A549 (cell line): ENCODE results near the gene KIF16B. TPM values are rescaled to one million over a fixed set of nuclear protein-coding genes. Genes with fewer than 3 reads are reported as not detected.

Source experiments
- ATAC-seq, 2 experiments: fragments of 200-7000 bp in 1 of 2; fragments of >200 bp in 1 of 2; cut with Nextera tagmentation in 1 of 2; cut with Tn5 transposase in 1 of 2; 3 replicates each; pipeline versions ENCODE4 v1.8.0 to v1.9.1; 2018 to 2020; ENCODE audit warnings: mild to moderate bottlenecking in 1 of 2, moderate library complexity in 1 of 2
- CTCF ChIA-PET: fragments of 300-600 bp; sonication (Branson Sonifier 250); formaldehyde crosslinking; extraction: SDS; loops from one replicate; lab custom pipeline; 2021; ENCODE audit warnings: antibody characterized with exemption, inconsistent platforms; lab: Yijun Ruan, JAX
- POLR2A ChIA-PET: fragments of 350-600 bp; formaldehyde crosslinking; extraction: SDS; loops from one replicate; lab custom pipeline; 2021; ENCODE audit warnings: antibody characterized with exemption, inconsistent platforms; lab: Yijun Ruan, JAX
- DNase-seq, 2 experiments: peaks; one replicate each; pipeline versions ENCODE4 v3.0.0 to v3.0.0-alpha.2; 2011 to 2016; ENCODE audit warnings: low read depth in 1 of 2, low spot score in 1 of 2
- FAIRE-seq: peaks from 2 replicates; lab custom pipeline; 2011; peaks lifted over from hg19 to GRCh38; lab: Jason Lieb, UNC
- H3K27ac ChIP-seq, 2 experiments: fragments of >200 bp; sonication (Bioruptor Twin); formaldehyde crosslinking; 3 replicates each; pipeline ENCODE4 v1.5.1; 2016 to 2017
- H3K4me1 ChIP-seq: fragments of >200 bp; sonication (Bioruptor Twin); formaldehyde crosslinking; 3 replicates; pipeline ENCODE4 v1.6.1; 2016
- H3K4me2 ChIP-seq: fragments of >200 bp; sonication (Bioruptor Twin); formaldehyde crosslinking; 3 replicates; pipeline ENCODE4 v1.6.1; 2016
- H3K4me3 ChIP-seq: fragments of >200 bp; sonication (Bioruptor Twin); formaldehyde crosslinking; 3 replicates; pipeline ENCODE4 v1.5.1; 2016
- H3K9me3 ChIP-seq: fragments of >200 bp; sonication (Bioruptor Twin); formaldehyde crosslinking; 3 replicates; pipeline ENCODE4 v1.6.1; 2016
- BHLHE40 ChIP-seq: IDR thresholded peaks from 2 replicates; pipeline ENCODE4 v1.6.1; 2012; ENCODE audit warnings: low read depth, low read length, inconsistent platforms
- CBX2 ChIP-seq: fragments of 200-600 bp; sonication (generic); IDR thresholded peaks from 2 replicates; pipeline ENCODE4 v1.6.1; 2016; ENCODE audit warnings: low read depth, mild to moderate bottlenecking, borderline replicate concordance
- CEBPB ChIP-seq, 2 experiments: fragments of >200 bp in 1 of 2; sonication (Bioruptor Twin) in 1 of 2; formaldehyde crosslinking in 1 of 2; IDR thresholded peaks; 2 replicates each; pipeline ENCODE4 v1.6.1; 2012 to 2016
- CHD2 ChIP-seq: fragments of 150-350 bp; IDR thresholded peaks from 2 replicates; pipeline ENCODE4 v1.6.1; 2014; ENCODE audit warnings: low read length; ENCODE audit not compliant: partially characterized antibody
- EHMT2 ChIP-seq: fragments of 200-600 bp; sonication (generic); IDR thresholded peaks from 2 replicates; pipeline ENCODE4 v1.6.1; 2016; ENCODE audit warnings: antibody characterized with exemption, low read depth, mild to moderate bottlenecking, moderate library complexity
- ESRRA ChIP-seq: fragments of 150-350 bp; IDR thresholded peaks from 2 replicates; pipeline ENCODE4 v1.6.1; 2014; ENCODE audit warnings: mild to moderate bottlenecking, low read length, borderline replicate concordance
- FOSB ChIP-seq: fragments of 250-450 bp; sonication (Bioruptor Pico); IDR thresholded peaks from 2 replicates; pipeline ENCODE4 v1.5.0; 2020; ENCODE audit warnings: mild to moderate bottlenecking, moderate library complexity
- FOSL2 ChIP-seq, 2 experiments: fragments of 450-650 bp in 1 of 2; fragments of >200 bp in 1 of 2; sonication (Bioruptor Twin) in 1 of 2; formaldehyde crosslinking; IDR thresholded peaks; 2 replicates each; pipeline versions ENCODE4 v1.5.0 to v1.6.1; 2016 to 2020; ENCODE audit warnings: mild to moderate bottlenecking in 1 of 2, moderate library complexity in 1 of 2
- FOXS1 ChIP-seq: fragments of 250-450 bp; sonication (Bioruptor Pico); IDR thresholded peaks from 2 replicates; pipeline ENCODE4 v1.5.0; 2020; ENCODE audit warnings: mild to moderate bottlenecking, moderate library complexity
- GATA3 ChIP-seq: IDR thresholded peaks from 2 replicates; pipeline ENCODE4 v1.6.1; 2012; ENCODE audit warnings: borderline replicate concordance
- HDAC2 ChIP-seq: fragments of 200-600 bp; sonication (generic); IDR thresholded peaks from 2 replicates; pipeline ENCODE4 v1.6.1; 2016
- HES2 ChIP-seq: fragments of >200 bp; sonication (Bioruptor Twin); formaldehyde crosslinking; IDR thresholded peaks from 2 replicates; pipeline ENCODE4 v1.6.1; 2016
- HEYL ChIP-seq: fragments of 250-450 bp; sonication (Bioruptor Pico); IDR thresholded peaks from 2 replicates; pipeline ENCODE4 v1.8.0; 2021; ENCODE audit warnings: mild to moderate bottlenecking, moderate library complexity
- HMGXB4 ChIP-seq: fragments of 250-450 bp; sonication (Bioruptor Pico); IDR thresholded peaks from 2 replicates; pipeline ENCODE4 v1.5.0; 2021; ENCODE audit warnings: mild to moderate bottlenecking, moderate library complexity, borderline replicate concordance
- HOXB5 ChIP-seq: fragments of 250-450 bp; sonication (Bioruptor Pico); IDR thresholded peaks from 2 replicates; pipeline ENCODE4 v1.5.0; 2020; ENCODE audit warnings: mild to moderate bottlenecking, moderate library complexity
- KDM1A ChIP-seq: fragments of 200-600 bp; sonication (generic); IDR thresholded peaks from 2 replicates; pipeline ENCODE4 v1.6.1; 2016; ENCODE audit warnings: low read depth, mild to moderate bottlenecking
- MAFK ChIP-seq: fragments of 450-650 bp; IDR thresholded peaks from 2 replicates; pipeline ENCODE4 v1.6.1; 2014; ENCODE audit not compliant: partially characterized antibody
- MAX ChIP-seq: IDR thresholded peaks from 2 replicates; pipeline ENCODE4 v1.6.1; 2012
- MAZ ChIP-seq: fragments of 150-350 bp; IDR thresholded peaks from 2 replicates; pipeline ENCODE4 v1.6.1; 2014; ENCODE audit warnings: antibody characterized with exemption, low read depth, low read length, borderline replicate concordance
- NFE2L2 ChIP-seq: fragments of 150-350 bp; conservative IDR thresholded peaks from 2 replicates; pipeline ENCODE4 v1.6.1; 2014; ENCODE audit warnings: low read length
- PHF8 ChIP-seq: fragments of 200-600 bp; sonication (generic); IDR thresholded peaks from 2 replicates; pipeline ENCODE4 v1.6.1; 2016; ENCODE audit warnings: low read depth, mild to moderate bottlenecking, antibody characterized with exemption, moderate library complexity, borderline replicate concordance
- POLR2AphosphoS2 ChIP-seq: conservative IDR thresholded peaks from 2 replicates; pipeline ENCODE4 v1.6.1; 2012; ENCODE audit warnings: low read length, improper control_type of control experiment, inconsistent platforms
- RAD21 ChIP-seq, 2 experiments: fragments of >200 bp in 1 of 2; sonication (Bioruptor Twin) in 1 of 2; formaldehyde crosslinking in 1 of 2; IDR thresholded peaks in 1 of 2; conservative IDR thresholded peaks in 1 of 2; 2 replicates in 1 of 2; 3 replicates in 1 of 2; pipeline ENCODE4 v1.6.1; 2012 to 2018; ENCODE audit warnings: inconsistent platforms in 1 of 2
- RNF2 ChIP-seq: fragments of 200-600 bp; sonication (generic); IDR thresholded peaks from 2 replicates; pipeline ENCODE4 v1.6.1; 2016; ENCODE audit warnings: low read depth, mild to moderate bottlenecking, antibody characterized with exemption, moderate library complexity, borderline replicate concordance
- TFCP2L1 ChIP-seq: fragments of 250-450 bp; sonication (Bioruptor Pico); IDR thresholded peaks from 2 replicates; pipeline ENCODE4 v1.5.0; 2021; ENCODE audit warnings: mild to moderate bottlenecking
- USF2 ChIP-seq: fragments of 450-650 bp; IDR thresholded peaks from 2 replicates; pipeline ENCODE4 v1.6.1; 2014; ENCODE audit warnings: antibody characterized with exemption
- ZC3H11A ChIP-seq: fragments of 450-650 bp; IDR thresholded peaks from 2 replicates; pipeline ENCODE4 v1.6.1; 2014; ENCODE audit warnings: antibody characterized with exemption, mild to moderate bottlenecking
- ZFP36 ChIP-seq: fragments of 450-650 bp; IDR thresholded peaks from 2 replicates; pipeline ENCODE4 v1.6.1; 2014; ENCODE audit warnings: borderline replicate concordance; ENCODE audit not compliant: partially characterized antibody
- ZSCAN20 ChIP-seq: fragments of 250-450 bp; sonication (Bioruptor Pico); IDR thresholded peaks from 2 replicates; pipeline ENCODE4 v1.8.0; 2022; ENCODE audit warnings: mild to moderate bottlenecking, moderate library complexity
- WGBS: methylation state at CpG from one replicate; pipeline ENCODE4 v1.1.6; 2017; ENCODE audit errors: missing lambda C conversion rate; 5-methylcytosine and 5-hydroxymethylcytosine counted together
- polyA plus RNA-seq, 4 experiments: library from polyadenylated mRNA; depleted of rRNA in 3 of 4; stranded (reverse); fragments of >200 nt; fragmentation: RNase III in 1 of 4; extraction: RNeasy Plus Mini Kit Qiagen cat#74134 plus additional on column Dnase treatment in 1 of 4; gene quantifications; 2 replicates in 3 of 4; 3 replicates in 1 of 4; pipeline ENCODE4 v1.2.3, GENCODE V29; 2011 to 2017

KIF16B gene
- polyA plus RNA-seq, 2 of the 4 experiments (the other 2 are of a cell fraction) = 14.1 to 23.3 TPM

- no peak for DNase-seq
- no peak for TF ChIP-seq ZSCAN20
- TF ChIP-seq MAFK = peak; percentile 72
- no peak for TF ChIP-seq EHMT2
- ChIA-PET POLR2A (no interaction called here), CTCF (interaction anchor here (1.0 kb wide), 1 partner anchor 261 kb away, joined by 5 read pairs; no protein-coding TSS in a partner anchor)
- Histone ChIP-seq H3K9me3 (no peaks in the 10 kb centered on the region), H3K4me3 (no peak overlapping the region), H3K4me2 (no peak overlapping the region), H3K4me1 (no peaks in the 10 kb centered on the region), H3K27ac (no peak overlapping the region)
- 76% methylated on average over 3 of the region's 3 CpGs for WGBS
- no peak for ATAC-seq
- peak; percentile 56 for FAIRE-seq
Observed at GRCh38 chr20:16500197-16500596, 73.1 kb downstream of the KIF16B start.

GRCh38 chr20:16498526-16499253, 74.6 kb downstream of the KIF16B start:
- H3K9me3 ChIP-seq = no peaks in the 10 kb centered on the region
- no peak overlapping the region for H3K4me3 ChIP-seq
- ChIA-PET POLR2A (no interaction called here), CTCF (interaction anchor here (0.5 kb wide), 1 partner anchor 11 kb away, joined by 3 read pairs; no protein-coding TSS in a partner anchor)
- DNase-seq (no peak), FAIRE-seq (no peak), ATAC-seq (no peak)
- H3K27ac ChIP-seq = no peak overlapping the region
- H3K4me1 ChIP-seq = no peaks in the 10 kb centered on the region
- H3K4me2 ChIP-seq = no peak overlapping the region
- 85% methylated on average over 10 of the region's 10 CpGs for WGBS
- TF ChIP-seq ZC3H11A = no peak
- no peak for TF ChIP-seq FOSL2 (IDR thresholded peaks at IDR 0.05)
- no peak for TF ChIP-seq FOSL2 (CRISPR knock-in tag; IDR thresholded peaks at IDR 0.05)
- no peak for TF ChIP-seq ZFP36
- no peak for TF ChIP-seq HEYL
- TF ChIP-seq FOXS1 (CRISPR knock-in tag) = no peak
- no peak for TF ChIP-seq HES2
- TF ChIP-seq NFE2L2 = no peak
- TF ChIP-seq RNF2 = no peak
- no peak for TF ChIP-seq GATA3

- H3K9me3 ChIP-seq = no peaks in the 10 kb centered on the region
- WGBS = 90% methylated on average over 6 of the region's 6 CpGs
- FAIRE-seq = peak; percentile 78
- no peak overlapping the region for H3K27ac ChIP-seq
- DNase-seq = no peak
- ChIA-PET POLR2A (no interaction called here), CTCF (no interaction called here)
- no peak for TF ChIP-seq ZSCAN20
- TF ChIP-seq HOXB5 (CRISPR knock-in tag) = no peak
- no peak for TF ChIP-seq CHD2
- no peak for TF ChIP-seq BHLHE40
- TF ChIP-seq HMGXB4 = no peak
- no peak for TF ChIP-seq MAX
- no peak for TF ChIP-seq USF2
- no peak for TF ChIP-seq POLR2AphosphoS2
- no peak for TF ChIP-seq MAZ
- no peak for TF ChIP-seq CEBPB (IDR thresholded peaks at IDR 0.05)
- TF ChIP-seq FOSB = no peak
- no peak for TF ChIP-seq KDM1A
- TF ChIP-seq PHF8 = no peak
- no peak for TF ChIP-seq HDAC2
- no peak for TF ChIP-seq TFCP2L1
- TF ChIP-seq RAD21 (conservative IDR thresholded peaks at IDR 0.05 in 1 of 2, IDR thresholded peaks at IDR 0.05 in 1 of 2) = no peak
- no peak for TF ChIP-seq ESRRA
- no peak for TF ChIP-seq CBX2
- no peak overlapping the region for H3K4me2 ChIP-seq
- ATAC-seq = no peak
- no peaks in the 10 kb centered on the region for H3K4me1 ChIP-seq
- no peak overlapping the region for H3K4me3 ChIP-seq
Observed at GRCh38 chr20:16497896-16498295, 75.4 kb downstream of the KIF16B start.
